HepG2 (cell line): Measurements from ENCODE around the gene PSMG3. TPM values are rescaled to one million over a fixed set of nuclear protein-coding genes. Genes with fewer than 3 reads are reported as not detected.
A peak's percentile ranks its signal among the peaks of the same experiment; 100 is the strongest.

Experiments used
- ARID5B ChIP-seq: IDR thresholded peaks from 2 replicates; pipeline ENCODE4 v1.4.0; 2020; ENCODE audit warnings: mild to moderate bottlenecking, missing genetic modification reagents
- ATF4 ChIP-seq, 2 experiments: fragments of 450-650 bp in 1 of 2; sonication (generic) in 1 of 2; formaldehyde crosslinking; IDR thresholded peaks; 2 replicates each; pipeline versions ENCODE4 v1.5.0 to v1.8.0; 2020 to 2022; ENCODE audit warnings: mild to moderate bottlenecking in 1 of 2, missing genetic modification reagents in 1 of 2
- ESRRA ChIP-seq: sonication (generic); formaldehyde crosslinking; IDR thresholded peaks from 2 replicates; pipeline ENCODE4 v1.5.1; 2020; ENCODE audit warnings: mild to moderate bottlenecking, low read depth, missing genetic modification reagents
- HOXA5 ChIP-seq: sonication (generic); formaldehyde crosslinking; IDR thresholded peaks from 2 replicates; pipeline ENCODE4 v1.4.0; 2020; ENCODE audit warnings: missing genetic modification reagents
- MTA1 ChIP-seq: sonication (generic); formaldehyde crosslinking; IDR thresholded peaks from 2 replicates; pipeline ENCODE4 v1.4.0; 2020; ENCODE audit warnings: missing genetic modification reagents, mild to moderate bottlenecking, borderline replicate concordance
- PPARG ChIP-seq: conservative IDR thresholded peaks from 2 replicates; pipeline ENCODE4 v1.6.1; 2016; ENCODE audit warnings: missing biosample characterization, missing genetic modification reagents
- REL ChIP-seq: sonication (generic); formaldehyde crosslinking; conservative IDR thresholded peaks from 2 replicates; pipeline ENCODE4 v1.8.0; 2022; ENCODE audit warnings: mild to moderate bottlenecking, missing genetic modification reagents, moderate library complexity
- SOX6 ChIP-seq, 2 experiments: fragments of 450-650 bp in 1 of 2; sonication (generic) in 1 of 2; formaldehyde crosslinking in 1 of 2; IDR thresholded peaks; 2 replicates each; pipeline versions ENCODE4 v1.4.0 to v1.6.1; 2017 to 2020; ENCODE audit warnings: antibody characterized with exemption in 1 of 2, mild to moderate bottlenecking in 1 of 2, missing genetic modification reagents in 1 of 2
- THRA ChIP-seq: sonication (generic); formaldehyde crosslinking; IDR thresholded peaks from 2 replicates; pipeline ENCODE4 v1.4.0; 2020; ENCODE audit warnings: missing genetic modification reagents, borderline replicate concordance
- ZBTB14 ChIP-seq: sonication (generic); formaldehyde crosslinking; IDR thresholded peaks from 2 replicates; pipeline ENCODE4 v1.4.0; 2020; ENCODE audit warnings: missing genetic modification reagents
- ZNF317 ChIP-seq: sonication (generic); formaldehyde crosslinking; IDR thresholded peaks from 2 replicates; pipeline ENCODE4 v1.5.0; 2020; ENCODE audit warnings: mild to moderate bottlenecking, missing genetic modification reagents
- ZNF501 ChIP-seq: sonication (generic); formaldehyde crosslinking; IDR thresholded peaks from 2 replicates; pipeline ENCODE4 v1.5.1; 2020; ENCODE audit warnings: mild to moderate bottlenecking, moderate library complexity, missing genetic modification reagents
- ZNF556 ChIP-seq: sonication (generic); formaldehyde crosslinking; IDR thresholded peaks from 2 replicates; pipeline ENCODE4 v1.4.0; 2020; ENCODE audit warnings: mild to moderate bottlenecking, missing genetic modification reagents, borderline replicate concordance
- ZNF629 ChIP-seq: sonication (generic); formaldehyde crosslinking; conservative IDR thresholded peaks from 2 replicates; pipeline ENCODE4 v1.5.0; 2020; ENCODE audit warnings: missing genetic modification reagents
- ZNF709 ChIP-seq: sonication (generic); formaldehyde crosslinking; IDR thresholded peaks from 2 replicates; pipeline ENCODE4 v1.5.0; 2020; ENCODE audit warnings: mild to moderate bottlenecking, missing genetic modification reagents
- ZNF788 ChIP-seq: sonication (generic); formaldehyde crosslinking; IDR thresholded peaks from 2 replicates; pipeline ENCODE4 v1.5.0; 2020; ENCODE audit warnings: mild to moderate bottlenecking, missing genetic modification reagents, borderline replicate concordance
- polyA plus RNA-seq, 8 experiments: library from polyadenylated mRNA; depleted of rRNA in 3 of 8; stranded (reverse) in 7 of 8; unstranded in 1 of 8; fragments of >200 nt; fragmentation: Illumina TruSeq in 4 of 8; extraction: Trizol in 4 of 8; gene quantifications; 2 replicates each; pipeline versions ENCODE4 v1.2.1 to v1.2.3, GENCODE V29; 2011 to 2016; ENCODE audit warnings: low read depth in 4 of 8, missing spikeins in 1 of 8, mixed read lengths in 1 of 8; ENCODE audit not compliant: insufficient read depth in 1 of 8
- total RNA-seq, 5 experiments: library from RNA; depleted of rRNA; stranded (reverse); fragments of >200 nt; fragmentation: Illumina TruSeq; extraction: Trizol; gene quantifications; 2 replicates each; pipeline ENCODE4 v1.2.3, GENCODE V29; 2016; ENCODE audit warnings: low read depth in 1 of 5
- TF ChIP-seq, protein P1 (sequence below): sonication (generic); formaldehyde crosslinking; IDR thresholded peaks from 2 replicates; pipeline ENCODE4 v1.4.0; 2020; ENCODE audit warnings: missing genetic modification reagents

Gene PSMG3
- total and polyA plus RNA-seq, 2 of the 13 experiments (the other 11 are each of a cell fraction or from before 2014, with no cell fraction given): 29.6 to 48.4 TPM

GRCh38 chr7:1520539-1521234 is 49.1 kb downstream of the PSMG3 start (continued):
- peak; percentile 87 for TF ChIP-seq ARID5B (CRISPR knock-in tag)
- peak; percentile 54; the same call in 1 of the 2 replicates for TF ChIP-seq ZNF709
- no peak for TF ChIP-seq REL
- TF ChIP-seq ESRRA (CRISPR knock-in tag): peak; percentile 59; the same call in 1 of the 2 replicates
- TF ChIP-seq ZNF629 (CRISPR knock-in tag): no peak
- peak; percentile 24; the same call in 1 of the 2 replicates for TF ChIP-seq PPARG
- TF ChIP-seq ZNF788 (CRISPR knock-in tag): peak; percentile 64; the same call in 1 of the 2 replicates
- TF ChIP-seq ATF4 (CRISPR knock-in tag; IDR thresholded peaks at IDR 0.05): peak in 1 of 2 experiments; percentile 93; a peak in 2 of 4 replicates
- TF ChIP-seq, protein P1, sequence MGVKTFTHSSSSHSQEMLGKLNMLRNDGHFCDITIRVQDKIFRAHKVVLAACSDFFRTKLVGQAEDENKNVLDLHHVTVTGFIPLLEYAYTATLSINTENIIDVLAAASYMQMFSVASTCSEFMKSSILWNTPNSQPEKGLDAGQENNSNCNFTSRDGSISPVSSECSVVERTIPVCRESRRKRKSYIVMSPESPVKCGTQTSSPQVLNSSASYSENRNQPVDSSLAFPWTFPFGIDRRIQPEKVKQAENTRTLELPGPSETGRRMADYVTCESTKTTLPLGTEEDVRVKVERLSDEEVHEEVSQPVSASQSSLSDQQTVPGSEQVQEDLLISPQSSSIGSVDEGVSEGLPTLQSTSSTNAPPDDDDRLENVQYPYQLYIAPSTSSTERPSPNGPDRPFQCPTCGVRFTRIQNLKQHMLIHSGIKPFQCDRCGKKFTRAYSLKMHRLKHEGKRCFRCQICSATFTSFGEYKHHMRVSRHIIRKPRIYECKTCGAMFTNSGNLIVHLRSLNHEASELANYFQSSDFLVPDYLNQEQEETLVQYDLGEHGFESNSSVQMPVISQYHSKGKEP (CRISPR knock-in tag): no peak
- no peak for TF ChIP-seq ZBTB14 (CRISPR knock-in tag)
- peak; percentile 73; the same call in 1 of the 2 replicates for TF ChIP-seq MTA1 (CRISPR knock-in tag)
- TF ChIP-seq THRA (CRISPR knock-in tag): peak; percentile 63; the same call in 1 of the 2 replicates
- TF ChIP-seq HOXA5 (CRISPR knock-in tag): no peak
- TF ChIP-seq ZNF501 (CRISPR knock-in tag): peak; percentile 87
- no peak for TF ChIP-seq SOX6 (IDR thresholded peaks at IDR 0.05)
- peak; percentile 99 for TF ChIP-seq SOX6 (CRISPR knock-in tag; IDR thresholded peaks at IDR 0.05)
- peak; percentile 50; the same call in 1 of the 2 replicates for TF ChIP-seq ZNF556 (CRISPR knock-in tag)
- 0 out of 2 replicates have a peak, but pooled peaks have one; percentile 34 for TF ChIP-seq ZNF317 (CRISPR knock-in tag)
